ENCODE results near the gene CCDC146. TPM values are rescaled to one million over a fixed set of nuclear protein-coding genes. Genes with fewer than 3 reads are reported as not detected.

The CCDC146 gene
- total and polyA plus RNA-seq, 9 of the 15 experiments (the other 6 are each of a cell fraction or from before 2014, with no cell fraction given), result 0.10 to 0.98 (median 0.26) TPM; not detected in 1

GRCh38 chr7:77208416-77208815 lies 86.0 kb downstream of the CCDC146 start:
- DNase-seq (ENCODE audit: extremely low read depth in 1 of 4, low spot score in 3 of 4) (no peak), ATAC-seq (no peak), FAIRE-seq (no peak)
- intact Hi-C loops (cut with micrococcal nuclease) (no loop called here), in situ Hi-C loops (cut with MboI) (no loop called here)
- no peaks in the 10 kb centered on the region for H3K9me3 ChIP-seq (replicated peaks; ENCODE audit: control insufficient read depth, insufficient read depth, low read depth, low read length)
- H2AFZ ChIP-seq (ENCODE audit: low read depth, low read length), result no peak overlapping the region
- no peaks in the 10 kb centered on the region for H4K20me1 ChIP-seq (replicated peaks; ENCODE audit: control insufficient read depth, insufficient read depth, low read length)
- H3K4me1 ChIP-seq (replicated peaks in 1 of 2; ENCODE audit: control insufficient read depth in 2 of 2, insufficient read depth in 2 of 2, low read length in 2 of 2), result no peaks in the 10 kb centered on the region
- no peaks in the 10 kb centered on the region for H3K27me3 ChIP-seq (ENCODE audit: control insufficient read depth in 2 of 2, insufficient read depth in 2 of 2, low read length in 2 of 2)
- no peaks in the 10 kb centered on the region for H3K9me1 ChIP-seq (ENCODE audit: control insufficient read depth, insufficient read depth, low read length)
- H3K4me3 ChIP-seq, result no peak overlapping the region
- H3K79me2 ChIP-seq (ENCODE audit: control insufficient read depth, insufficient read depth, low read length), result no peaks in the 10 kb centered on the region
- H3K36me3 ChIP-seq (ENCODE audit: control insufficient read depth, insufficient read depth, low read length), result no peaks in the 10 kb centered on the region
- H3K4me2 ChIP-seq (ENCODE audit: insufficient read depth, low read length), result no peak overlapping the region
- POLR2A ChIA-PET, result no interaction called here
- H3K27ac ChIP-seq (ENCODE audit: extremely low read depth, low read depth, low read length), result no peak overlapping the region
- TF ChIP-seq BDP1 (IDR thresholded peaks at IDR 0.05; ENCODE audit: insufficient read depth, insufficient read length) (no peak), SPI1 (IDR thresholded peaks at IDR 0.05; ENCODE audit: borderline replicate concordance, low read depth, low read length) (no peak), NRF1 (conservative IDR thresholded peaks at IDR 0.05 in 1 of 2, IDR thresholded peaks at IDR 0.05 in 1 of 2) (no peak), ARID3B (CRISPR knock-in tag; IDR thresholded peaks at IDR 0.05; ENCODE audit: borderline replicate concordance) (no peak), TAF7 (tag; IDR thresholded peaks at IDR 0.05) (no peak), KAT2B (IDR thresholded peaks at IDR 0.05; ENCODE audit: low read depth, low read length) (no peak), GATAD2A (IDR thresholded peaks at IDR 0.05) (no peak), RCOR1 (IDR thresholded peaks at IDR 0.05; ENCODE audit: borderline replicate concordance in 1 of 2, low read depth in 2 of 2, low read length in 2 of 2) (no peak), ZNF175 (CRISPR knock-in tag; IDR thresholded peaks at IDR 0.05; ENCODE audit: low read depth) (no peak), CEBPB (tag; IDR thresholded peaks at IDR 0.05) (no peak), ZNF274 (IDR thresholded peaks at IDR 0.05; ENCODE audit: borderline replicate concordance, low read depth, low read length) (no peak), PTBP1 (IDR thresholded peaks at IDR 0.05; ENCODE audit: low read depth, low read length) (no peak), SMAD1 (IDR thresholded peaks at IDR 0.05; ENCODE audit: low read depth, low read length, partially characterized antibody) (no peak), STAT5A (IDR thresholded peaks at IDR 0.05; ENCODE audit: borderline replicate concordance, low read length) (no peak), ZNF12 (CRISPR knock-in tag; IDR thresholded peaks at IDR 0.05) (no peak), CREM (IDR thresholded peaks at IDR 0.05; ENCODE audit: low read depth) (no peak), MCM3 (IDR thresholded peaks at IDR 0.05) (no peak), BACH1 (tag; IDR thresholded peaks at IDR 0.05) (no peak)
- CTCF ChIA-PET (ENCODE audit: low intra/inter-chr PET ratio), result no interaction called here
- BruUV-seq (replicated peaks), result no TSS peak
- no peak overlapping the region for H3K9ac ChIP-seq (ENCODE audit: insufficient read depth in 1 of 2, low read depth in 2 of 2, low read length in 2 of 2)

Data from K562 (cell line).